NCI-H226 (cell line): Measurements from ENCODE around the gene PRMT3.
A peak's percentile ranks its signal among the peaks of the same experiment; 100 is the strongest.
"Not testable (repeated sequence)": the region's sequence is repeated elsewhere in the genome, so short reads cannot be mapped to it uniquely, and the experiment has no call there.

ENCODE experiments used
- DNase-seq: peaks from one replicate; pipeline ENCODE4 v3.0.0-alpha.2; 2015

PRMT3 gene

GRCh38 chr11:20457934-20458680 lies 70.6 kb downstream of the PRMT3 start:
- no peak for DNase-seq

- DNase-seq: no peak
Measured at GRCh38 chr11:20458905-20459632, 71.6 kb downstream of the PRMT3 start.

GRCh38 chr11:20459865-20460264 lies 72.3 kb downstream of the PRMT3 start:
- peak; percentile 75 for DNase-seq

GRCh38 chr11:20464518-20464917 lies 77.0 kb downstream of the PRMT3 start:
- DNase-seq: no peak

GRCh38 chr11:20467487-20468185 lies 80.1 kb downstream of the PRMT3 start:
- DNase-seq: no peak

GRCh38 chr11:20470348-20470747 lies 82.8 kb downstream of the PRMT3 start:
- no peak for DNase-seq

GRCh38 chr11:20471929-20472328 lies 84.4 kb downstream of the PRMT3 start:
- DNase-seq: not testable (repeated sequence)

- DNase-seq: no peak
Measured at GRCh38 chr11:20474176-20474881, 86.8 kb downstream of the PRMT3 start.

GRCh38 chr11:20474882-20475517 lies 87.5 kb downstream of the PRMT3 start:
- DNase-seq: no peak

- no peak for DNase-seq
Measured at GRCh38 chr11:20477418-20478090, 90.0 kb downstream of the PRMT3 start.

- no peak for DNase-seq
Measured at GRCh38 chr11:20479513-20479912, 92.0 kb downstream of the PRMT3 start.

GRCh38 chr11:20483931-20484330 lies 96.4 kb downstream of the PRMT3 start:
- no peak for DNase-seq

- DNase-seq: not testable (repeated sequence)
Measured at GRCh38 chr11:20484416-20484815, 96.9 kb downstream of the PRMT3 start.

GRCh38 chr11:20488352-20488751 lies 100.8 kb downstream of the PRMT3 start:
- no peak for DNase-seq

- DNase-seq: no peak
Measured at GRCh38 chr11:20489948-20490347, 102.4 kb downstream of the PRMT3 start.

GRCh38 chr11:20493340-20493739 lies 105.8 kb downstream of the PRMT3 start:
- DNase-seq: no peak

- no peak for DNase-seq
Measured at GRCh38 chr11:20497124-20497792, 109.7 kb downstream of the PRMT3 start.

GRCh38 chr11:20501252-20501651 lies 113.7 kb downstream of the PRMT3 start:
- DNase-seq: no peak

GRCh38 chr11:20501971-20502370 lies 114.5 kb downstream of the PRMT3 start:
- DNase-seq: no peak

GRCh38 chr11:20511982-20512381 lies 124.5 kb downstream of the PRMT3 start:
- DNase-seq: no peak

GRCh38 chr11:20512869-20513268 lies 125.4 kb downstream of the PRMT3 start:
- no peak for DNase-seq
